HEK293 (cell line): ENCODE data around the gene RAB7A.

ENCODE experiments used
- CTCF ChIA-PET: fragments of 350-600 bp; formaldehyde crosslinking; extraction: SDS; loops from one replicate; lab custom pipeline; 2021; ENCODE audit warnings: antibody characterized with exemption; lab: Yijun Ruan, JAX
- POLR2A ChIA-PET: fragments of 300-600 bp; formaldehyde crosslinking; extraction: SDS; loops from one replicate; lab custom pipeline; 2020; ENCODE audit warnings: antibody characterized with exemption, inconsistent platforms; lab: Yijun Ruan, JAX
- H3K27ac ChIP-seq: fragments of 200-500 bp; sonication (Bioruptor generic); 2 replicates; pipeline ENCODE4 v1.5.1; 2014; ENCODE audit warnings: low read depth, low read length, control low read depth, inconsistent platforms; ENCODE audit errors: extremely low read depth
- H3K36me3 ChIP-seq, 2 experiments: fragments of 200-500 bp in 1 of 2; sonication (Bioruptor generic) in 1 of 2; 1 replicate in 1 of 2; 2 replicates in 1 of 2; pipeline ENCODE4 v1.5.1; 2014 to 2017; ENCODE audit warnings: inconsistent platforms in 2 of 2, low read length in 2 of 2; ENCODE audit not compliant: control insufficient read depth in 2 of 2, insufficient read depth in 1 of 2
- H3K4me1 ChIP-seq: fragments of 200-500 bp; sonication (Bioruptor generic); 2 replicates; pipeline ENCODE4 v1.5.1; 2014; ENCODE audit warnings: mild to moderate bottlenecking, low read length, inconsistent platforms; ENCODE audit not compliant: control insufficient read depth, insufficient read depth
- H3K4me3 ChIP-seq: 2 replicates; pipeline ENCODE4 v1.5.1; 2011; ENCODE audit warnings: low read depth, mild to moderate bottlenecking, control low read depth, low read length, moderate library complexity
- H3K9me3 ChIP-seq: fragments of 200-500 bp; sonication (Bioruptor generic); 2 replicates; pipeline ENCODE4 v1.5.1; 2014; ENCODE audit warnings: low read depth, low read length, inconsistent platforms; ENCODE audit not compliant: control insufficient read depth, insufficient read depth
- KLF9 ChIP-seq: fragments of 450-650 bp; formaldehyde crosslinking; IDR thresholded peaks from 2 replicates; pipeline ENCODE4 v1.5.1; 2016; ENCODE audit warnings: missing biosample characterization, missing genetic modification characterization, low read depth
- SP7 ChIP-seq: fragments of 450-650 bp; formaldehyde crosslinking; IDR thresholded peaks from 2 replicates; pipeline ENCODE4 v1.5.1; 2016; ENCODE audit warnings: missing biosample characterization, missing genetic modification characterization
- ZBTB48 ChIP-seq: fragments of 450-650 bp; formaldehyde crosslinking; IDR thresholded peaks from 2 replicates; pipeline ENCODE4 v1.5.1; 2016; ENCODE audit warnings: missing biosample characterization, missing genetic modification characterization
- ZFP41 ChIP-seq: fragments of 450-650 bp; formaldehyde crosslinking; IDR thresholded peaks from 2 replicates; pipeline ENCODE4 v1.5.1; 2016; ENCODE audit warnings: missing biosample characterization, missing genetic modification characterization, borderline replicate concordance
- ZNF146 ChIP-seq: fragments of 450-650 bp; formaldehyde crosslinking; IDR thresholded peaks from 2 replicates; pipeline ENCODE4 v1.5.1; 2016; ENCODE audit warnings: missing biosample characterization, missing genetic modification characterization
- ZNF169 ChIP-seq: fragments of 450-650 bp; formaldehyde crosslinking; IDR thresholded peaks from 2 replicates; pipeline ENCODE4 v1.5.1; 2016; ENCODE audit warnings: missing biosample characterization, missing genetic modification characterization
- ZNF214 ChIP-seq: fragments of 450-650 bp; formaldehyde crosslinking; IDR thresholded peaks from 2 replicates; pipeline ENCODE4 v1.5.1; 2017; ENCODE audit warnings: missing biosample characterization, mild to moderate bottlenecking, missing genetic modification characterization, borderline replicate concordance
- ZNF302 ChIP-seq: fragments of 450-650 bp; formaldehyde crosslinking; IDR thresholded peaks from 2 replicates; pipeline ENCODE4 v1.5.1; 2016; ENCODE audit warnings: missing biosample characterization, missing genetic modification characterization, low read depth
- ZNF366 ChIP-seq: fragments of 450-650 bp; formaldehyde crosslinking; conservative IDR thresholded peaks from 2 replicates; pipeline ENCODE4 v1.5.1; 2016; ENCODE audit warnings: missing biosample characterization, missing genetic modification characterization
- ZNF394 ChIP-seq: fragments of 450-650 bp; formaldehyde crosslinking; IDR thresholded peaks from 2 replicates; pipeline ENCODE4 v1.5.1; 2016; ENCODE audit warnings: missing biosample characterization, missing genetic modification characterization, mild to moderate bottlenecking, moderate library complexity, borderline replicate concordance
- ZNF423 ChIP-seq: fragments of 450-650 bp; formaldehyde crosslinking; IDR thresholded peaks from 2 replicates; pipeline ENCODE4 v1.5.1; 2016; ENCODE audit warnings: missing biosample characterization, missing genetic modification characterization
- ZNF510 ChIP-seq: fragments of 450-650 bp; formaldehyde crosslinking; IDR thresholded peaks from 2 replicates; pipeline ENCODE4 v1.5.1; 2018; ENCODE audit warnings: mild to moderate bottlenecking, missing genetic modification characterization, missing biosample characterization; ENCODE audit not compliant: insufficient replicate concordance
- ZNF549 ChIP-seq: fragments of 450-650 bp; IDR thresholded peaks from 2 replicates; pipeline ENCODE4 v1.5.1; 2018; ENCODE audit warnings: missing biosample characterization, missing genetic modification characterization, mild to moderate bottlenecking, inconsistent platforms, moderate library complexity
- ZNF776 ChIP-seq: fragments of 450-650 bp; formaldehyde crosslinking; IDR thresholded peaks from 2 replicates; pipeline ENCODE4 v1.5.0; 2017; ENCODE audit warnings: missing biosample characterization, missing genetic modification characterization, borderline replicate concordance
- TF ChIP-seq, protein P1 (sequence below): fragments of 450-650 bp; formaldehyde crosslinking; IDR thresholded peaks from 2 replicates; pipeline ENCODE4 v1.5.1; 2016; ENCODE audit warnings: missing biosample characterization, missing genetic modification characterization
- TF ChIP-seq, protein P2 (sequence below): fragments of 450-650 bp; formaldehyde crosslinking; IDR thresholded peaks from 2 replicates; pipeline ENCODE4 v1.5.1; 2017; ENCODE audit warnings: missing biosample characterization, missing genetic modification characterization
- TF ChIP-seq, protein P3 (sequence below): fragments of 450-650 bp; formaldehyde crosslinking; IDR thresholded peaks from 2 replicates; pipeline ENCODE4 v1.5.1; 2017; ENCODE audit warnings: missing biosample characterization, missing genetic modification characterization
- TF ChIP-seq, protein P4 (sequence below): IDR thresholded peaks from 2 replicates; pipeline ENCODE4 v1.6.1; 2011; ENCODE audit warnings: mild to moderate bottlenecking, low read depth, low read length, borderline replicate concordance
- TF ChIP-seq, protein P5 (sequence below): fragments of 450-650 bp; formaldehyde crosslinking; IDR thresholded peaks from 2 replicates; pipeline ENCODE4 v1.5.1; 2016; ENCODE audit warnings: missing biosample characterization, missing genetic modification characterization
- TF ChIP-seq, protein P6 (sequence below): fragments of 450-650 bp; IDR thresholded peaks from 2 replicates; pipeline ENCODE4 v1.5.1; 2018; ENCODE audit warnings: missing biosample characterization, missing genetic modification characterization

The RAB7A gene

DNA sequence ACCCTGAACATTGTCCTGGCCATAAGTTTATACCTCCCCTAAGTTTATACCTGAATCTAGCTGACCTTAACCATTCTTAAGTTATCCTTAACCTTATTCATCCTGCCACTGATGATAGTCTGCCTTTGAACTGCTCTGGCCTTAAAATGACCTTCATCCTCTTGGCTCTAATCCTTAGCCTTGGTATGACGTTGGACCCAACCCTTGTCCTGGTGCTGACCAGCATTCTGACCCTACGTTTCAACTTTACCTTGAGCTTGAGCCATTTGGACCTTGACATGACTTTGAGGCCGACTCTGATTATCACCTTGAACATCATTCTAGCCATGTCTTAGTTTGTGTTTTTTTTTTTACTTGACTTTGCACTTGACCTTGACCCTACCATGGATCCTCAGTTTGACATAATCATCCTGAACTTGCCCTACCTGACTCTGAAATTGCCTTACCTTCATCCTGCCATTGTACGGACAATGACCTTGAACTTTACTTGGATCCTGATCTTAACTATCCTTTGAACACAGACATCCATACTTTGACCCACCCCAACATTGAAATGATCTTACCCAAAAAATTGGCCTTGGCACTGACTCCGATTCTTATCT, 92.3 kb downstream of the RAB7A start:
- ChIA-PET POLR2A (no interaction called here), CTCF (interaction anchor here (0.6 to 1.5 kb wide), 3 partner anchors 27 to 230 kb away, joined by 4 read pairs; no protein-coding TSS in a partner anchor)
- no peak overlapping the region for H3K4me3 ChIP-seq
- H3K9me3 ChIP-seq: no peaks in the 10 kb centered on the region
- peaks cover 0 to 65% of the 10 kb centered on the region in 2 experiments; a peak in 2 of 3 replicates for H3K36me3 ChIP-seq
- TF ChIP-seq SP7 (tag by site-specific recombination) (no peak), ZNF214 (tag by site-specific recombination) (no peak), ZNF549 (tag by site-specific recombination) (no peak), ZNF302 (tag by site-specific recombination) (no peak), ZNF394 (tag by site-specific recombination) (no peak), KLF9 (tag by site-specific recombination) (no peak), ZNF423 (tag by site-specific recombination) (no peak), ZNF146 (tag by site-specific recombination) (no peak), ZNF776 (tag by site-specific recombination) (no peak), ZNF366 (tag by site-specific recombination) (no peak), ZFP41 (tag by site-specific recombination) (no peak), ZBTB48 (tag by site-specific recombination) (no peak), ZNF510 (tag by site-specific recombination) (no peak), ZNF169 (tag by site-specific recombination) (no peak)
- TF ChIP-seq, protein P1, sequence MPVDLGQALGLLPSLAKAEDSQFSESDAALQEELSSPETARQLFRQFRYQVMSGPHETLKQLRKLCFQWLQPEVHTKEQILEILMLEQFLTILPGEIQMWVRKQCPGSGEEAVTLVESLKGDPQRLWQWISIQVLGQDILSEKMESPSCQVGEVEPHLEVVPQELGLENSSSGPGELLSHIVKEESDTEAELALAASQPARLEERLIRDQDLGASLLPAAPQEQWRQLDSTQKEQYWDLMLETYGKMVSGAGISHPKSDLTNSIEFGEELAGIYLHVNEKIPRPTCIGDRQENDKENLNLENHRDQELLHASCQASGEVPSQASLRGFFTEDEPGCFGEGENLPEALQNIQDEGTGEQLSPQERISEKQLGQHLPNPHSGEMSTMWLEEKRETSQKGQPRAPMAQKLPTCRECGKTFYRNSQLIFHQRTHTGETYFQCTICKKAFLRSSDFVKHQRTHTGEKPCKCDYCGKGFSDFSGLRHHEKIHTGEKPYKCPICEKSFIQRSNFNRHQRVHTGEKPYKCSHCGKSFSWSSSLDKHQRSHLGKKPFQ (tag by site-specific recombination): no peak
- TF ChIP-seq, protein P2, sequence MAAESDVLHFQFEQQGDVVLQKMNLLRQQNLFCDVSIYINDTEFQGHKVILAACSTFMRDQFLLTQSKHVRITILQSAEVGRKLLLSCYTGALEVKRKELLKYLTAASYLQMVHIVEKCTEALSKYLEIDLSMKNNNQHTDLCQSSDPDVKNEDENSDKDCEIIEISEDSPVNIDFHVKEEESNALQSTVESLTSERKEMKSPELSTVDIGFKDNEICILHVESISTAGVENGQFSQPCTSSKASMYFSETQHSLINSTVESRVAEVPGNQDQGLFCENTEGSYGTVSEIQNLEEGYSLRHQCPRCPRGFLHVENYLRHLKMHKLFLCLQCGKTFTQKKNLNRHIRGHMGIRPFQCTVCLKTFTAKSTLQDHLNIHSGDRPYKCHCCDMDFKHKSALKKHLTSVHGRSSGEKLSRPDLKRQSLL (tag by site-specific recombination): no peak
- TF ChIP-seq, protein P3, sequence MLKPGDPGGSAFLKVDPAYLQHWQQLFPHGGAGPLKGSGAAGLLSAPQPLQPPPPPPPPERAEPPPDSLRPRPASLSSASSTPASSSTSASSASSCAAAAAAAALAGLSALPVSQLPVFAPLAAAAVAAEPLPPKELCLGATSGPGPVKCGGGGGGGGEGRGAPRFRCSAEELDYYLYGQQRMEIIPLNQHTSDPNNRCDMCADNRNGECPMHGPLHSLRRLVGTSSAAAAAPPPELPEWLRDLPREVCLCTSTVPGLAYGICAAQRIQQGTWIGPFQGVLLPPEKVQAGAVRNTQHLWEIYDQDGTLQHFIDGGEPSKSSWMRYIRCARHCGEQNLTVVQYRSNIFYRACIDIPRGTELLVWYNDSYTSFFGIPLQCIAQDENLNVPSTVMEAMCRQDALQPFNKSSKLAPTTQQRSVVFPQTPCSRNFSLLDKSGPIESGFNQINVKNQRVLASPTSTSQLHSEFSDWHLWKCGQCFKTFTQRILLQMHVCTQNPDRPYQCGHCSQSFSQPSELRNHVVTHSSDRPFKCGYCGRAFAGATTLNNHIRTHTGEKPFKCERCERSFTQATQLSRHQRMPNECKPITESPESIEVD: no peak
- TF ChIP-seq, protein P4, sequence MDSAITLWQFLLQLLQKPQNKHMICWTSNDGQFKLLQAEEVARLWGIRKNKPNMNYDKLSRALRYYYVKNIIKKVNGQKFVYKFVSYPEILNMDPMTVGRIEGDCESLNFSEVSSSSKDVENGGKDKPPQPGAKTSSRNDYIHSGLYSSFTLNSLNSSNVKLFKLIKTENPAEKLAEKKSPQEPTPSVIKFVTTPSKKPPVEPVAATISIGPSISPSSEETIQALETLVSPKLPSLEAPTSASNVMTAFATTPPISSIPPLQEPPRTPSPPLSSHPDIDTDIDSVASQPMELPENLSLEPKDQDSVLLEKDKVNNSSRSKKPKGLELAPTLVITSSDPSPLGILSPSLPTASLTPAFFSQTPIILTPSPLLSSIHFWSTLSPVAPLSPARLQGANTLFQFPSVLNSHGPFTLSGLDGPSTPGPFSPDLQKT: no peak
- TF ChIP-seq, protein P5, sequence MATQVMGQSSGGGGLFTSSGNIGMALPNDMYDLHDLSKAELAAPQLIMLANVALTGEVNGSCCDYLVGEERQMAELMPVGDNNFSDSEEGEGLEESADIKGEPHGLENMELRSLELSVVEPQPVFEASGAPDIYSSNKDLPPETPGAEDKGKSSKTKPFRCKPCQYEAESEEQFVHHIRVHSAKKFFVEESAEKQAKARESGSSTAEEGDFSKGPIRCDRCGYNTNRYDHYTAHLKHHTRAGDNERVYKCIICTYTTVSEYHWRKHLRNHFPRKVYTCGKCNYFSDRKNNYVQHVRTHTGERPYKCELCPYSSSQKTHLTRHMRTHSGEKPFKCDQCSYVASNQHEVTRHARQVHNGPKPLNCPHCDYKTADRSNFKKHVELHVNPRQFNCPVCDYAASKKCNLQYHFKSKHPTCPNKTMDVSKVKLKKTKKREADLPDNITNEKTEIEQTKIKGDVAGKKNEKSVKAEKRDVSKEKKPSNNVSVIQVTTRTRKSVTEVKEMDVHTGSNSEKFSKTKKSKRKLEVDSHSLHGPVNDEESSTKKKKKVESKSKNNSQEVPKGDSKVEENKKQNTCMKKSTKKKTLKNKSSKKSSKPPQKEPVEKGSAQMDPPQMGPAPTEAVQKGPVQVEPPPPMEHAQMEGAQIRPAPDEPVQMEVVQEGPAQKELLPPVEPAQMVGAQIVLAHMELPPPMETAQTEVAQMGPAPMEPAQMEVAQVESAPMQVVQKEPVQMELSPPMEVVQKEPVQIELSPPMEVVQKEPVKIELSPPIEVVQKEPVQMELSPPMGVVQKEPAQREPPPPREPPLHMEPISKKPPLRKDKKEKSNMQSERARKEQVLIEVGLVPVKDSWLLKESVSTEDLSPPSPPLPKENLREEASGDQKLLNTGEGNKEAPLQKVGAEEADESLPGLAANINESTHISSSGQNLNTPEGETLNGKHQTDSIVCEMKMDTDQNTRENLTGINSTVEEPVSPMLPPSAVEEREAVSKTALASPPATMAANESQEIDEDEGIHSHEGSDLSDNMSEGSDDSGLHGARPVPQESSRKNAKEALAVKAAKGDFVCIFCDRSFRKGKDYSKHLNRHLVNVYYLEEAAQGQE (tag by site-specific recombination): no peak
- TF ChIP-seq, protein P6, sequence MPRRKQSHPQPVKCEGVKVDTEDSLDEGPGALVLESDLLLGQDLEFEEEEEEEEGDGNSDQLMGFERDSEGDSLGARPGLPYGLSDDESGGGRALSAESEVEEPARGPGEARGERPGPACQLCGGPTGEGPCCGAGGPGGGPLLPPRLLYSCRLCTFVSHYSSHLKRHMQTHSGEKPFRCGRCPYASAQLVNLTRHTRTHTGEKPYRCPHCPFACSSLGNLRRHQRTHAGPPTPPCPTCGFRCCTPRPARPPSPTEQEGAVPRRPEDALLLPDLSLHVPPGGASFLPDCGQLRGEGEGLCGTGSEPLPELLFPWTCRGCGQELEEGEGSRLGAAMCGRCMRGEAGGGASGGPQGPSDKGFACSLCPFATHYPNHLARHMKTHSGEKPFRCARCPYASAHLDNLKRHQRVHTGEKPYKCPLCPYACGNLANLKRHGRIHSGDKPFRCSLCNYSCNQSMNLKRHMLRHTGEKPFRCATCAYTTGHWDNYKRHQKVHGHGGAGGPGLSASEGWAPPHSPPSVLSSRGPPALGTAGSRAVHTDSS: no peak
- H3K4me1 ChIP-seq: no peaks in the 10 kb centered on the region
- H3K27ac ChIP-seq: no peak overlapping the region
